Hypothalamus (tissue), 51 donors: ENCODE results near the gene HACD3.
"Not testable (repeated sequence)": the region's sequence is repeated elsewhere in the genome, so short reads cannot be mapped to it uniquely, and the experiment has no call there.

ENCODE experiments used
- DNase-seq, 51 donors: peaks; one replicate each; lab custom pipeline; 2025; lab: John Stamatoyannopoulos, UW

Gene HACD3

DNA sequence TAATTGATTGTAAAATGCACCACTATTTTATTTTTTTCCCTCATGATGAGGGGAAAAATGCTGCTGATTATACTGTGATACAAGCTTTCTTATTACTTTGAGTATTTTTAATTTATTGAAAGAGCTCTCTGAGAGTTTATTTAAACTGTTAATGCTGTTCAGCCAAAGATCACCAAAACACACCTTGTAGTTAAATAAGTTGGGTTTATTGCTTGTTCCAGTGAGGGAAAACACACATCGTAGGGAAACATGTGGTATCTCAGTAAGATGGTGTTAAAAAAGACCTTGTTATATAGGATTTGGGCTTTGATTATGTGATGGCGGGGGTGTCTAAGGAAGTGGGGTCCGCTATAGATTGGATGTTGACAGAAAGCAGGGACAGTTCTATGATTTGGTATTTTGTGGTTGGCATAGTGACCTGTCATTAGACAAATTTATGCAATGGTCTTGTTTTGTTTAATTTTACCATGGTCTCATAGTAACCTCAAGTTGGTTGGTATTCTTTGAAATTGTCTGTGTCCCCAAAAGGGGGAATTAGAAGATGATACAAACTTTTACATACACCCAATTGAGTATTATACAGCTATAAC is 11.1 kb downstream of the HACD3 start:
- DNase-seq, result no peak

GRCh38 chr15:65547841-65548240 is 17.6 kb downstream of the HACD3 start:
- DNase-seq, result no peak

DNA sequence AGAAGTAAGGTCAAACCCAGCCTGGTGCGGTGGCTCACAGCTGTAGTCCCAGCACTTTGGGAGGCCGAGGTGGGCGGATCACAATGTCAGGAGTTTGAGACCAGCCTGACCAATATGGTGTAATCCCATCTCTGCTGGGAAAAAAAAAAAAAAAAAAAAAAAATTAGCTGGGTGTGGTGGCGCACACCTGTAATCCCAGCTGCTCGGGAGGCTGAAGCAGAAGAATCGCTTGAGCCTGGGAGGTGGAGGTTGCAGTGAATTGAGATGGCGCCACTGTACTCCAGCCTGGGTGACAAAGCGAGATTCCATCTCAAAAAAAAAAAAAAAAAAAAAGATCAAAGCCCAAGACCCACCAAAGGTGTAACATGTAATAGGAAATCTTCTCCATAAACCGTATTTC is 19.0 kb downstream of the HACD3 start:
- DNase-seq, result not testable (repeated sequence)

DNA sequence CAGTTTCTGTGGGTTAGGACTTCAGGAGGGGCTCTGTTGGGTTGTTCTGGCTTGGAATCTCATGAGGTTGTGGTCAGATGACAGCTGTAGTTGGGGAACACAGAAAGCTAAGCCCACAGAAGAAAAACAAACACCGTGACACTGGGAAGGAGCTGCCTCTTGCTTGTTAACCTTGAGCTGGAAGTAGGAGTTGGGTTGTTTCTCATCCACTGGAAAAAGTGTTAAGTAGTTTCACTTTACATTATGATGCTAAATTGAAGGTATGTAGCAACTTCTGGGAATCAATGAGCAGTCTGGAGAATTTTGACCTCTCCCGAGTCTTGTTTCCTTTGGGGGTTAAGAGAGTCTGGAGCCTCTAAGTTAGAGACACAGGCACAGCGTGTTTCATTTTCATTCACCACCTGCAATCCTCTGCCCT is 20.4 kb downstream of the HACD3 start:
- DNase-seq, result no peak

DNA sequence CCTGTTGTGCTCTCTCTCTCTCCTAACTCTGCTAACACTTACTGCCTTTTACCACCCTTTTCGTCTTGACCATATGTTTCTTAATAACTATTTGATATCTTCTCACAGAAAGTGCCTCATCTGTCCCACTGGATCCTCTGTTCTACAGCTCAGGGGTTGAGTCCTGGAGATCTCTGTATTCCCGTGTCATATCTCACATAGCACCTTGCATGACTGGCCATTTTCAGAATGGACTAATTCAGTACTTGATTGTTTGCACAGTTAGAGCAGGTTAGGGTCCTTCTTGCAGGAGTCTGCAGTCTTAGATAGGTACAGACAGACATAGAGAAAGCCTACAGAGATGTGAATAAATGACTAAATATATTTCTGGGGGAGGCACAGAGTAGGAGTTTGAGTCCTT is 20.9 kb downstream of the HACD3 start:
- no peak for DNase-seq

GRCh38 chr15:65552851-65553250 is 22.6 kb downstream of the HACD3 start:
- not testable (repeated sequence) for DNase-seq

DNA sequence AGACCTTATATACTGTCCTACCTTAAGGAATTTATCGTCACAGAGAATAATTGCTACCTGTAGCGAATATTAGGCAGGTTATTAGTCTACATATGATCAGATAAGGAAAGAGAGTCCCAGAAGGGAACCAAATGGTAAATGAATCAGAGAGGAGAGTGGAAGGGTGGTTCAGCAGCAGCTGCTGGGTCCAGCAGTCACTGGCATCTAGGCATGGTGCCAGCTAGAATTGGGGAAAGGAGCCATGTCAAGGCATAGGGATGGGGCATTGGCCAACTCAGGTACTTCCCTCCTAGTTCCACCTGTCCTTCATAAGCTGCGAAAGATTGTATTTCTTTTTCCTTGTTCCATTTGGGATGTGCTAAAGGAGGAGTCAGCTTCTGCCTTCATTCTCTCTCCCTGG is 23.4 kb downstream of the HACD3 start:
- no peak for DNase-seq

DNA sequence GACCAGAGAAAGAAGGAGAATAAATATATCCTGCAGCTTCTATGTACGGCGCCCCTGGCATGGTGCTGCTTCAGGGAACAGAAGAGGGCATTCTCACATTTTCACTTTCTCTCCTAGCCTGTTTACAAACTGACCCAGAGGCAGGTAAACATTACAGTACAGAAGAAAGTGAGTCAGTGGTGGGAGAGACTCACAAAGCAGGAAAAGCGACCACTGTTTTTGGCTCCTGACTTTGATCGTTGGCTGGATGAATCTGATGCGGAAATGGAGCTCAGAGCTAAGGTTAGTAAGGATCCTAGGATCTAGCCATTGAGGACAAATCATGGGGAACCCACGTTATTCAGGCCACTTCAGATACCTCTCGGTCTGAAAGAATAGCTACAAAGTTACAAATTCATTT is 26.4 kb downstream of the HACD3 start:
- DNase-seq, result no peak

GRCh38 chr15:65558336-65558735 is 28.1 kb downstream of the HACD3 start:
- no peak for DNase-seq

DNA sequence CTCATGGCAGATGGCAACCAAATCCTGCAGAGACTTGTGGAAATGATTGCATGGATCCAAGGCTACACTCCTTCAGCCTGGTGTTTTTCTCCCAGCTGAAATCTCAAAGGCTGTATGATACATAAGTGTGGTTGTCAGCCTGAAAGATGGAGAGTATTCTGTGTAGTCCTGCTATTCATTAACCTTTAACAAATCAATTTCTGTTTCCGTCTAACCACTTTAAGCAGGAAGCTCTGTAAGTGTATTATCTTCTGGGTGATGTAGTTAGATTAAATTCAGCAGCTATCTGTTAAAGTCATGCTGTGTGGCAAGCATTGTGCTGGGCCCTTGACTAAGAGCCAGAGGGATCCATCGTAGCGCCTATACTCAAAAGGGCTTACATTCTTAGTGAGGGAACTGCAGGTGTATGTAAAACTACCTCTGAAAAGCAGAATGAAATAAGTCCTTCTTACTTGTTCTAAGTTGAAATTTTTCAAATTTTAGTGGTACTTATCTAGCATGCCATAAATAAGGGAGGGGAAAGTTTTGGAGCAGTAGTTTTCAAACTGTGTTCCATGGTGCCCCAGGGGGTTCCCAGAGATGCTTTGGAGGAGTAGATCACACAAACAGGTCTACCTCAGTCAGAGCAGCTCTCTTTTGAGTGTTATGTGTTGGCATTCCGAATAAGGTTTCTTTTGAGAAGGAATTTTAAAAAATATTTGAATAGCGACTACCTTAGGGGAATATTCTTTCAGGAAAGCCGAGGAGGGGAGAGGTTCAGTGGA is 28.9 kb downstream of the HACD3 start:
- DNase-seq, result no peak

DNA sequence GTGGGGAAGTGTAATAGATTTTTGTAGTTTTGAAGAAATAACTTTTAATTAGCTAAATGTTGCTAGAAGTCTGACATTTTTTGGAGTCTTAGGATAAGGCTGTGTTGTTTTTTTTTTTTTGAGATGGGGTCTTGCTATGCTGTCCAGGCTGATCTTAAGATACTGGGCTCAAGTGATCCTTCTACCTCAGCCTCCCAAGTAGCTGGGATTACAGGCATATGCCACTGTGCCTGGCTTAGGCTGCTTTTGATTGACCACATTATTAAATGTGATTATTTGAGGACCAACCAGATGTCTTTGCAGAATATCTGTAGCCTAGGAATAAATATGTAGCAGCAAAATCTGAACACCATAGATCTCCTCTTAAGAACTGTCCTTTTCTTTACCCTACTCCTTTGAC is 29.7 kb downstream of the HACD3 start:
- DNase-seq, result no peak

- DNase-seq, result no peak
Measured at GRCh38 chr15:65561934-65562333, 31.7 kb downstream of the HACD3 start.

DNA sequence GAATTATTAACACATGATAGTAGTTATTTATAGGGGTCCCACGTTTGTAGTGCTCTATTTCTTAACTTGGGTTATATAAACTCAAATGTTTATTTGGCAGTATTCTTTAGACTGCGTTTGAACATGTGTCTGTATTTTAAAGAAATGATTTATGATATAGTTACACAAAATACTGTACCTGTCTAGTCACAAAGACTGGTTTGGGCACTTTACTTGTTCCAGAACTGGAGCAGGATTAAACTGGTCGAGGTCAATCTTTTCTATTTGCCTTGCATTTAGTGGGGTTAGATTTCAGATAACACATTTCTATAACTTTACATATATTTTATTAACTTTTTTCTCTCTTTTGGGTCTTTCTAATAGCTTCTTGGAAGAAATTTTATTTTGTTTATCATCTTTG is 39.5 kb downstream of the HACD3 start:
- DNase-seq, result no peak

DNA sequence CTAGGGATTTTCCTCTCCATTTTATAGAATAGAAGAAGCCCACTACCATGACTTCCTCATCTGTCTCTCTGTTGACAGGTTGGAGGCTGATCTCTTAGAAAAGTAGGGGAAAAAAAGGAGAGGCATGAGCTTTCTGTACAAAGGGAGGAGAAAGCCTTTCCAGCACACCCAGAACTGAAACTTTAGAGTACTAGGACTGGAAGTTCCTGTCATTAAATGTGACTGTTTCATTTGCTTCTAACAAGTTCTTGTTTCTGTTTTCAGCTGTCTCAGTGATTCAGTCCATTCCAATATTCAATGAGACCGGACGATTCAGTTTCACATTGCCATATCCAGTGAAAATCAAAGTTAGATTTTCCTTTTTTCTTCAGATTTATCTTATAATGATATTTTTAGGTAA is 41.7 kb downstream of the HACD3 start:
- no peak for DNase-seq

GRCh38 chr15:65576664-65577063 is 46.4 kb downstream of the HACD3 start:
- no peak for DNase-seq

DNA sequence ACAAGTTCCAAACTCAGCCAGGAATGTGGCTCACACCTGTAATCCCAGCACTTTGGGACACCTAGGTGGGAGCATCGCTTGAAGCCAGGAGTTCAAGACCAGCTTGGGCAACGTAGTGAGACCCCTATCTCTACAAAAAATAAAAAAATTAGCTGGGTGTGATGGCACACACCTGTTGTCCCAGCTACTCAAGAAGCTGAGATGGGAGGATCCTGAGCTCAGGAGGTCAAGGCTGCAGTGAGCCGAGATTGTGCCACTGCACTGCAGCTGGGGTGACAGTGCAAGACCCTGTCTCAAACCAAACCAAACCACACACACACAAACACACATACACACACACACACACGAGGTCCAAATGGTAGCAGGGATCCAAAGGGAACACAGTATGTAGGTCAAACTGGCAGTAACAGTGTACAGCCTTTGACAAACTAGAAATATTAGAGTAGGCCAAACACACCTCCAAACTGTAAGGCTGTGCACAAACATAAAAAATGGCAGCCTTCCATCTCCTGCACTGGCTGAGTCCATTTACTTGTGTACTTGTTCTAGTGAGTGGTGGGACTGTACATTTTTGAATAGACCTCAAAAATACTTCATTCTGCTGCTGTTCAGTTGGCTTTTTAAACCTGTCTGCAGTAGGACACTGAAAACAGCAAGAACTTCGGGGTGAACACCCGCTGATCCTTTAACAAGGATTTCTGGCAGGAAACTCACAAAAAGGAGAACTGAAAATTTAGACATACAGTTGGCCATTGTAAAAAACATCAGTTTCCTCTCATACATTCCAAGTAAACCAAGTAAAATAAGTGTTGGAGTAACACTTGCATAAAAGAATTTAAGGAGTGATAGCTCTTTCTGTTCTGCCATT is 47.1 kb downstream of the HACD3 start:
- DNase-seq, result no peak

DNA sequence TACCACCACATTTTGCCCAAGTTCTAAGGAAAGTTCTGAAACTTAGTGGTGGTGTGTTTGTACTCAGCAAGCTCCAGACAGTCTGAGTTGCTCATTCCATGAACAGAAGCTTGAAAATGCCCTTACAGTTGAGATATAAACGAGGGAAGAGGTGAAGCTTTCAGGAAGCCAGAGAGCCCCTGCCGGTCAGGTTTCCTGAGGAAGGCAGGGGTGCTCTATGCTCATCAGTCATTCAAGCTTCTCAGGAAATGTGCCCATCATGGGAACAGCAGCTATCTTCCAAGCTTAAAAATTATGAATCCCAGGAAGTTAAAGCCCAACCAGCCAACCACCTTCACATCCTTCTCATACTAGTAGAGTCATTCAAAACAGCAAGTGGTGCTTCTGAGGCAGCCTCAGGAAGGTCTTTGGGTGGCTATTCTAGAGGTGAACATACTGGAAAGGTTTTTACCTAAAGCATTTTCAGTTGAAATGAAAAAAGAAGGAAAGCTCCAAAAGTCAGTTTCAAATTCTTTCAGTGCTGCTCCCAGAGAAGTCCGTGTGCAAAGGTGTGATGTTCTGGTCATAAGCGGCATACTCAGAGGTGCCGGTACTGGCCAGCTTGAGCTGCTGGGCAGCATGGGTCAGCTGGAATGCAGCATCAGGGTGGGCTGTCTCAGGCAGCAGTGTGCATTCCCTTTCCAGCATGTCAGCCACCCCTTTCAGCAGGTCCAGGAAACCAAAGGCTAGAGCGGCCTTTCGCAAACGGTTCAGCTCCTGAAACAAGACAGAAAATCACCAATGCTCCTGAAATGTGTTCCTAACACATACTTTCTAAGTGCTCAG is 48.9 kb downstream of the HACD3 start:
- DNase-seq, result no peak

- DNase-seq, result no peak
Measured at GRCh38 chr15:65579762-65580161, 49.5 kb downstream of the HACD3 start.

DNA sequence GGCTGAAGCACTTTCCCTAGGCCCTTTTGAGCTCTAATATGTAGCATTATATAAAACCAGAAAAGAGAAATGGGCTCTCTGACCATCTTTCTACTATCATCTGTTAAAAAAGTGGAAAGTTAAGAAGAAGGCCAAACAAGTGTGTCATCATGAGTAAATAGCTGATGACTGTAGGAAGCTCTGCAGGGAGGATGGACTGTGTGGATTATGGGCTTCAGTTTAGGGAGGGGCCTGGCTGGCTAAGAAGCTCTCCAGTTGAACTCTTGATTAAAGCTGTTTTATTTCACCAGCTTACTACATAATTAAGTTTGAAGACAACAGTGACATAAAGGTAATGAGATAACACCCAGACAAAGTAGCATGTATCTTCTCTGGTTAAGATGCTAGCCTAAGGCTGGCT is 50.0 kb downstream of the HACD3 start:
- DNase-seq, result no peak

DNA sequence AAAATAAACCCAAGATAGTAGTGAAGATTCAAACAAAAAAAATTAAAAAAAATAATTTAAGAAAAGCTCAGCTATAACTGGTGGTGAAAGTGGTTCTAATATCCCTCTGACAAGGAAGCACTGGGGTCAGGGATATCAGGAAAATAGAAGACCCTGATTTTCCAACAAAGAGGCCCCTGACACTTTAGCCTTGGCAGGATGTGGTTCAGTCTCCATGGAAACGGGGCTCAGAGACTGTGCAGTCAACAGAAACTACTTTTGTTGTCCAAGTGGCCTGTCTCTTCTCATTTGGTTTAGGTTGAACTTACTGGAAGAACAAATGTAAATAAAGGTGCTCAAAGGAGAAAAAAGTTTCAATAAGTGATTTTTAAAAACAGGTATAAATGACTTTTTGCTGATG is 53.4 kb downstream of the HACD3 start:
- DNase-seq, result no peak

DNA sequence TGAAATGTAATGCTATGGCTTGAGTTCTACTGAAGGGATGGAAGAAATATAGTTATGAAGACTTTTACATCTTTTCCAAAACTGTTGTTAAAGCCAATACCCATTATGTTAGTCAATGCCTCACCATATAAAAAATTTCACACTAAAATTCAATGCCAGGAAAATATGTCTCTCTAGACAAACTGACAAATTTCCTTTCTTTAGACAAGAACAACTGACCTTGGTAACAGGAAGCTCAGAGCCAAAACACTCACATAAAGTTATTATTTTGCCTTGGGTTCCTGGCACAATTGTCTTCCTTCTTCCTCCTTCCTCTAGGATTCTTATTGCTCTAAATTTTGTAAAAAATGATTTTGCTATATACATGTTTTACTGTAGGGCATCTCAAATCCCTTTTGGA is 54.0 kb downstream of the HACD3 start:
- no peak for DNase-seq
